CD4-positive, alpha-beta T cell treated with Interleukin-15 for 4 hours (primary cell): ENCODE measurements around the gene PPHLN1.
"Not testable (repeated sequence)": the region's sequence is repeated elsewhere in the genome, so short reads cannot be mapped to it uniquely, and the experiment has no call there.

Source experiments
- DNase-seq: peaks from one replicate; pipeline ENCODE4 v3.0.0-alpha.2; 2020; ENCODE audit warnings: low spot score

Gene PPHLN1

GRCh38 chr12:42372154-42372791 lies 46.3 kb downstream of the PPHLN1 start:
- DNase-seq: peak; percentile 61

GRCh38 chr12:42373669-42374068 lies 47.7 kb downstream of the PPHLN1 start:
- no peak for DNase-seq

- DNase-seq: no peak
Measured at GRCh38 chr12:42380733-42381132, 54.8 kb downstream of the PPHLN1 start.

- DNase-seq: no peak
Measured at GRCh38 chr12:42382013-42382696, 56.2 kb downstream of the PPHLN1 start.

- DNase-seq: no peak
Measured at GRCh38 chr12:42385326-42385841, 59.4 kb downstream of the PPHLN1 start.

GRCh38 chr12:42386308-42386707 lies 60.3 kb downstream of the PPHLN1 start:
- no peak for DNase-seq

- DNase-seq: not testable (repeated sequence)
Measured at GRCh38 chr12:42388086-42388485, 62.1 kb downstream of the PPHLN1 start.

- DNase-seq: no peak
Measured at GRCh38 chr12:42394429-42394828, 68.5 kb downstream of the PPHLN1 start.

GRCh38 chr12:42396473-42397259 lies 70.7 kb downstream of the PPHLN1 start:
- DNase-seq: no peak

GRCh38 chr12:42402821-42403411 lies 76.9 kb downstream of the PPHLN1 start:
- DNase-seq: no peak

- no peak for DNase-seq
Measured at GRCh38 chr12:42407306-42407705, 81.3 kb downstream of the PPHLN1 start.

- no peak for DNase-seq
Measured at GRCh38 chr12:42409471-42409870, 83.5 kb downstream of the PPHLN1 start.

GRCh38 chr12:42410340-42410739 lies 84.4 kb downstream of the PPHLN1 start:
- DNase-seq: no peak

GRCh38 chr12:42420395-42420794 lies 94.4 kb downstream of the PPHLN1 start:
- no peak for DNase-seq

- DNase-seq: no peak
Measured at GRCh38 chr12:42421844-42422779, 96.1 kb downstream of the PPHLN1 start.

GRCh38 chr12:42422785-42423184 lies 96.8 kb downstream of the PPHLN1 start:
- DNase-seq: no peak

- no peak for DNase-seq
Measured at GRCh38 chr12:42426746-42427145, 100.8 kb downstream of the PPHLN1 start.

GRCh38 chr12:42428850-42429249 lies 102.9 kb downstream of the PPHLN1 start:
- DNase-seq: no peak

- no peak for DNase-seq
Measured at GRCh38 chr12:42432517-42433140, 106.7 kb downstream of the PPHLN1 start.

GRCh38 chr12:42440608-42441007 lies 114.6 kb downstream of the PPHLN1 start:
- no peak for DNase-seq

- DNase-seq: no peak
Measured at GRCh38 chr12:42442311-42442759, 116.4 kb downstream of the PPHLN1 start.
